ENCODE results near the gene OSBPL3. TPM values are rescaled to one million over a fixed set of nuclear protein-coding genes. Genes with fewer than 3 reads are reported as not detected.

The OSBPL3 gene
- total RNA-seq, 1 experiment from 2014 or later, result 8.6 TPM

DNA sequence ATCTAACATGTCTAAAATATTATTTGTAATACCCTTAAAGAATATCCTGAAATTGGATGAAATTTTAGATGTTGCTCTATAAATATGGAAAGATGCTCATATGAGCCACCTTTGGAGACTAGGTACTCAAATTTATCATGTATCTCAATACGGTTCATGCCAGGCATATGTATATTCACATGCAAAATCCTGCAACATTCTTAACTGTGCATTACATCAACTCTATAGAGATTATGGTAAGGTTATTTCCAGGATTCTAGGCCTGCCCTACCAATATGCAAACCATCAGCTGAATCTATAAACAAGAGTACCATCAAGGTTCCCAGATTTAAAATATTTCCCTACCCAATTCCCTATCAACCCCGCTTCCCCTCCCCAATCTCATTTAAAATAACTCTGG, 27.5 kb downstream of the OSBPL3 start:
- H2BK15ac ChIP-seq (ENCODE audit: low read depth, low read length), result no peak overlapping the region
- no peak overlapping the region for H2BK20ac ChIP-seq (ENCODE audit: low read depth, low read length, poor library complexity, severe bottlenecking)
- no peak for DNase-seq
- H3K18ac ChIP-seq (ENCODE audit: insufficient read length, low read depth, low read length), result no peak overlapping the region
- H4K20me1 ChIP-seq (ENCODE audit: control insufficient read depth, insufficient read depth, insufficient read length), result no peaks in the 10 kb centered on the region
- H3T11ph ChIP-seq (ENCODE audit: low read length), result no peak overlapping the region
- H3K9me3 Mint-ChIP-seq, result no peaks in the 10 kb centered on the region
- no peaks in the 10 kb centered on the region for H3K79me1 ChIP-seq (ENCODE audit: insufficient read depth, low read depth, low read length, poor library complexity, severe bottlenecking)
- no peak overlapping the region for H4K5ac ChIP-seq (ENCODE audit: insufficient read length, low read depth, low read length)
- H3K79me2 ChIP-seq (ENCODE audit: insufficient read depth, low read length), result no peaks in the 10 kb centered on the region
- H3K23ac ChIP-seq (ENCODE audit: insufficient read length, low read depth, low read length), result no peak overlapping the region
- H2BK5ac ChIP-seq (ENCODE audit: insufficient read length, low read length), result no peak overlapping the region
- no peaks in the 10 kb centered on the region for H3K27me3 ChIP-seq (ENCODE audit: insufficient read depth, low read length)
- no peak overlapping the region for H3K27ac Mint-ChIP-seq
- no peak overlapping the region for H3K27ac ChIP-seq (ENCODE audit: insufficient read length, low read depth, low read length)
- H2AFZ ChIP-seq (ENCODE audit: low read length), result no peak overlapping the region
- H3K9me3 ChIP-seq (ENCODE audit: control insufficient read depth, low read depth, low read length), result no peaks in the 10 kb centered on the region
- H3K56ac ChIP-seq (ENCODE audit: insufficient read length, low read depth, low read length), result no peak overlapping the region
- H3K4me2 ChIP-seq (ENCODE audit: insufficient read depth, insufficient read length, low read length), result no peak overlapping the region
- H4K91ac ChIP-seq (ENCODE audit: insufficient read length, low read depth, low read length), result no peak overlapping the region
- H2AK5ac ChIP-seq (ENCODE audit: insufficient read length, low read length), result no peak overlapping the region
- H3K23me2 ChIP-seq (ENCODE audit: insufficient read length, low read depth, low read length, poor library complexity, severe bottlenecking), result no peaks in the 10 kb centered on the region
- 0 out of 4 replicates have a peak, but pooled peaks cover 0 to 2% of the 10 kb centered on the region in 2 experiments for H3K4me1 Mint-ChIP-seq
- H3K36me3 Mint-ChIP-seq (ENCODE audit: insufficient read depth in 1 of 3, low read depth in 3 of 3), result no peaks in the 10 kb centered on the region
- H4K8ac ChIP-seq (replicated peaks; ENCODE audit: insufficient read length, low read depth, low read length), result no peak overlapping the region
- no peak overlapping the region for H2BK120ac ChIP-seq (ENCODE audit: low read depth, low read length, poor library complexity, severe bottlenecking)
- H3K9ac ChIP-seq (ENCODE audit: extremely low read depth, insufficient read length, low read length), result no peak overlapping the region
- no peak overlapping the region for H3K4me3 Mint-ChIP-seq
- no peak overlapping the region for H3K14ac ChIP-seq (ENCODE audit: insufficient read depth, low read length)
- no peak overlapping the region for H2BK12ac ChIP-seq (ENCODE audit: insufficient read length, low read depth, low read length)
- no peak overlapping the region for H3K4ac ChIP-seq (ENCODE audit: low read depth, low read length)
- no peaks in the 10 kb centered on the region for H3K4me1 ChIP-seq (ENCODE audit: insufficient read depth, low read length)
- no peak for TF ChIP-seq CTCF (conservative IDR thresholded peaks at IDR 0.05)
- no peaks in the 10 kb centered on the region for H3K27me3 Mint-ChIP-seq (ENCODE audit: low read depth)
- WGBS (ENCODE audit: extremely low coverage, insufficient read length, low lambda C conversion rate), result 100% methylated on average over 1 of the region's 2 CpGs

Measured in H9 (cell line).